ENCODE results near the gene ZNF550. TPM values are rescaled to one million over a fixed set of nuclear protein-coding genes. Genes with fewer than 3 reads are reported as not detected.
A peak's percentile ranks its signal among the peaks of the same experiment; 100 is the strongest.

The ZNF550 gene
- total and polyA plus RNA-seq, 2 donors (not counting 1 experiment from before 2014, with no cell fraction given) = 18.0 to 31.1 TPM

GRCh38 chr19:57583521-57584416, 24.1 kb upstream of the ZNF550 start, which contains the start of gene ZIK1:
Gene ZIK1 (plus strand): TSS chr19:57584145. CDS start chr19:57584357, 212 bp downstream.
- Mint-ChIP-seq H3K4me3 (peak within 1 kb of the TSS; percentile 99), H3K4me1 (peaks cover 21% of the 10 kb centered on the region), H3K27me3 (no peaks in the 10 kb centered on the region), H3K27ac (peak within 1 kb of the TSS; percentile 96), H3K9me3 (ENCODE audit: insufficient read depth) (peaks cover 14% of the 10 kb centered on the region)
- Histone ChIP-seq H3K4me1 (ENCODE audit: control insufficient read depth in 2 of 2, insufficient read depth in 2 of 2, low read length in 2 of 2) (peaks cover 20 to 27% of the 10 kb centered on the region in 2 donors), H3K9ac (ENCODE audit: low read length) (peak within 1 kb of the TSS; percentile 83), H3K9me3 (ENCODE audit: control extremely low read depth in 1 of 3, control insufficient read depth in 2 of 3, insufficient read depth in 1 of 3, low read length in 2 of 3) (peaks cover under 1 to 60% (median 30%) of the 10 kb centered on the region in 3 donors), H3K27me3 (replicated peaks in 1 of 4; ENCODE audit: control extremely low read depth in 1 of 4, control insufficient read depth in 3 of 4, insufficient read depth in 4 of 4, low read length in 3 of 4) (no peaks in the 10 kb centered on the region), H3K4me3 (ENCODE audit: control extremely low read depth in 1 of 5, extremely low read depth in 1 of 5, insufficient read depth in 1 of 5, low read depth in 2 of 5, low read length in 4 of 5) (peak within 1 kb of the TSS; percentile 70 to 92 (median 77)), H3K79me2 (ENCODE audit: control insufficient read depth, insufficient read depth, low read length) (peaks cover 32% of the 10 kb centered on the region), H2AFZ (ENCODE audit: insufficient read depth, low read depth, low read length, poor library complexity, severe bottlenecking) (peak within 1 kb of the TSS; percentile 98), H3K27ac (ENCODE audit: low read length in 2 of 2) (peak within 1 kb of the TSS; percentile 86 to 88), H3K4me2 (replicated peaks; ENCODE audit: low read depth, low read length, poor library complexity, severe bottlenecking) (peak within 1 kb of the TSS; percentile 92), H4K20me1 (ENCODE audit: control insufficient read depth, insufficient read depth, low read length, poor library complexity, severe bottlenecking) (no peaks in the 10 kb centered on the region), H3K36me3 (replicated peaks in 1 of 2; ENCODE audit: control extremely low read depth in 1 of 2, control insufficient read depth in 1 of 2, extremely low read depth in 1 of 2, insufficient read depth in 2 of 2, low read length in 1 of 2) (peaks cover 4 to 16% of the 10 kb centered on the region in 2 experiments)
- WGBS (ENCODE audit: insufficient coverage) = 7% methylated on average over 74 of the region's 76 CpGs
- intact Hi-C loops (cut with micrococcal nuclease) = loop anchor here (1.0 to 10.0 kb wide), 3 partner anchors 31 to 571 kb away; partner anchors contain the start of genes ZNF134, ZNF329 and ZNF551
- POLR2A ChIA-PET = interaction anchor here (1.0 kb wide), 1 partner anchor 47 kb away, joined by 4 read pairs; no protein-coding TSS in a partner anchor
- ATAC-seq (ENCODE audit: low read depth) = peak; percentile 89
- peak; percentile 96 for DNase-seq
- TF ChIP-seq CTCF (IDR thresholded peaks at IDR 0.05) = no peak
- no peak for TF ChIP-seq EZH2 (IDR thresholded peaks at IDR 0.05; ENCODE audit: borderline replicate concordance, insufficient read depth, low read depth, low read length, poor library complexity, severe bottlenecking)
- CTCF ChIA-PET = no interaction called here

All from B cell (primary cell).